ENCODE data around the gene SORCS2.

SORCS2 gene

GRCh38 chr4:7651461-7651921 lies 459.2 kb downstream of the SORCS2 start:
- Histone ChIP-seq H3K9me3 (ENCODE audit: insufficient read depth, low read length) (no peaks in the 10 kb centered on the region), H3K4me2 (ENCODE audit: low read length) (no peak overlapping the region), H3K4me1 (ENCODE audit: low read length) (no peaks in the 10 kb centered on the region), H3K4me3 (ENCODE audit: low read length) (no peak overlapping the region), H3K9ac (ENCODE audit: low read length) (no peak overlapping the region), H3K79me2 (ENCODE audit: low read length) (no peaks in the 10 kb centered on the region), H3K27me3 (ENCODE audit: low read depth, low read length) (no peaks in the 10 kb centered on the region), H3K36me3 (replicated peaks; ENCODE audit: low read depth, low read length) (no peaks in the 10 kb centered on the region), H4K20me1 (ENCODE audit: insufficient read depth, low read length) (no peaks in the 10 kb centered on the region), H2AFZ (ENCODE audit: low read depth, low read length) (no peak overlapping the region), H3K27ac (ENCODE audit: low read length) (no peak overlapping the region)
- TF ChIP-seq EZH2phosphoT487 (IDR thresholded peaks at IDR 0.05; ENCODE audit: low read depth) (no peak), CTCF (IDR thresholded peaks at IDR 0.05; ENCODE audit: low read depth, low read length) (no peak)

GRCh38 chr4:7652006-7652405 lies 459.7 kb downstream of the SORCS2 start:
- Histone ChIP-seq H3K4me2 (ENCODE audit: low read length) (no peak overlapping the region), H2AFZ (ENCODE audit: low read depth, low read length) (no peak overlapping the region), H3K4me1 (ENCODE audit: low read length) (no peaks in the 10 kb centered on the region)

GRCh38 chr4:7652451-7652881 lies 460.1 kb downstream of the SORCS2 start:
- TF ChIP-seq EZH2phosphoT487 (IDR thresholded peaks at IDR 0.05; ENCODE audit: low read depth), result no peak
- no peak for TF ChIP-seq CTCF (IDR thresholded peaks at IDR 0.05; ENCODE audit: low read depth, low read length)
- H3K79me2 ChIP-seq (ENCODE audit: low read length), result no peaks in the 10 kb centered on the region
- H2AFZ ChIP-seq (ENCODE audit: low read depth, low read length), result no peak overlapping the region
- H3K9ac ChIP-seq (ENCODE audit: low read length), result no peak overlapping the region
- H3K27ac ChIP-seq (ENCODE audit: low read length), result no peak overlapping the region
- no peak overlapping the region for H3K4me3 ChIP-seq (ENCODE audit: low read length)
- H3K9me3 ChIP-seq (ENCODE audit: insufficient read depth, low read length), result no peaks in the 10 kb centered on the region
- no peaks in the 10 kb centered on the region for H3K4me1 ChIP-seq (ENCODE audit: low read length)
- no peaks in the 10 kb centered on the region for H3K27me3 ChIP-seq (ENCODE audit: low read depth, low read length)
- no peaks in the 10 kb centered on the region for H3K36me3 ChIP-seq (replicated peaks; ENCODE audit: low read depth, low read length)
- H4K20me1 ChIP-seq (ENCODE audit: insufficient read depth, low read length), result no peaks in the 10 kb centered on the region
- no peak overlapping the region for H3K4me2 ChIP-seq (ENCODE audit: low read length)

More at GRCh38 chr4:7652006-7652405, 459.7 kb downstream of the SORCS2 start:
- H3K27ac ChIP-seq (ENCODE audit: low read length), result no peak overlapping the region
- no peaks in the 10 kb centered on the region for H3K79me2 ChIP-seq (ENCODE audit: low read length)
- no peak overlapping the region for H3K9ac ChIP-seq (ENCODE audit: low read length)
- H4K20me1 ChIP-seq (ENCODE audit: insufficient read depth, low read length), result no peaks in the 10 kb centered on the region
- H3K9me3 ChIP-seq (ENCODE audit: insufficient read depth, low read length), result no peaks in the 10 kb centered on the region
- TF ChIP-seq EZH2phosphoT487 (IDR thresholded peaks at IDR 0.05; ENCODE audit: low read depth) (no peak), CTCF (IDR thresholded peaks at IDR 0.05; ENCODE audit: low read depth, low read length) (no peak)
- H3K36me3 ChIP-seq (replicated peaks; ENCODE audit: low read depth, low read length), result no peaks in the 10 kb centered on the region
- H3K27me3 ChIP-seq (ENCODE audit: low read depth, low read length), result no peaks in the 10 kb centered on the region
- H3K4me3 ChIP-seq (ENCODE audit: low read length), result no peak overlapping the region

GRCh38 chr4:7652906-7653305 lies 460.6 kb downstream of the SORCS2 start:
- Histone ChIP-seq H3K4me1 (ENCODE audit: low read length) (no peaks in the 10 kb centered on the region), H3K27me3 (ENCODE audit: low read depth, low read length) (no peaks in the 10 kb centered on the region), H3K4me2 (ENCODE audit: low read length) (no peak overlapping the region), H3K27ac (ENCODE audit: low read length) (no peak overlapping the region), H3K9ac (ENCODE audit: low read length) (no peak overlapping the region), H3K9me3 (ENCODE audit: insufficient read depth, low read length) (no peaks in the 10 kb centered on the region), H3K36me3 (replicated peaks; ENCODE audit: low read depth, low read length) (no peaks in the 10 kb centered on the region), H3K79me2 (ENCODE audit: low read length) (no peaks in the 10 kb centered on the region), H3K4me3 (ENCODE audit: low read length) (no peak overlapping the region), H4K20me1 (ENCODE audit: insufficient read depth, low read length) (no peaks in the 10 kb centered on the region), H2AFZ (ENCODE audit: low read depth, low read length) (no peak overlapping the region)
- TF ChIP-seq EZH2phosphoT487 (IDR thresholded peaks at IDR 0.05; ENCODE audit: low read depth), result no peak
- TF ChIP-seq CTCF (IDR thresholded peaks at IDR 0.05; ENCODE audit: low read depth, low read length), result no peak
